ENCODE measurements around the gene ABHD17A.

The ABHD17A gene

GRCh38 chr19:1885398-1886119 is at the start of gene ABHD17A:
Gene ABHD17A (minus strand): TSS chr19:1885496. CDS start chr19:1881566, 3,930 bp downstream.
- peak; percentile 77 for DNase-seq (ENCODE audit: low spot score)

GRCh38 chr19:1933942-1934341 is 48.6 kb upstream of the ABHD17A start:
- no peak for DNase-seq (ENCODE audit: low spot score)

- DNase-seq (ENCODE audit: low spot score) = no peak
These were observed 47.9 kb upstream of the ABHD17A start for GRCh38 chr19:1933244-1933643.

- no peak for DNase-seq (ENCODE audit: low spot score)
These were observed 47.1 kb upstream of the ABHD17A start for GRCh38 chr19:1932395-1932794.

GRCh38 chr19:1931445-1931844 is 46.1 kb upstream of the ABHD17A start:
- no peak for DNase-seq (ENCODE audit: low spot score)

- peak; percentile 85 for DNase-seq (ENCODE audit: low spot score)
These were observed 43.9 kb upstream of the ABHD17A start for GRCh38 chr19:1929021-1929742.

- DNase-seq (ENCODE audit: low spot score) = no peak
These were observed 40.2 kb upstream of the ABHD17A start for GRCh38 chr19:1925544-1925943.

- DNase-seq (ENCODE audit: low spot score) = no peak
These were observed 39.1 kb upstream of the ABHD17A start for GRCh38 chr19:1924320-1924961.

- DNase-seq (ENCODE audit: low spot score) = no peak
These were observed 38.0 kb upstream of the ABHD17A start for GRCh38 chr19:1923319-1923718.

GRCh38 chr19:1922803-1923202 is 37.5 kb upstream of the ABHD17A start:
- DNase-seq (ENCODE audit: low spot score) = no peak

GRCh38 chr19:1921825-1922224 is 36.5 kb upstream of the ABHD17A start:
- no peak for DNase-seq (ENCODE audit: low spot score)

GRCh38 chr19:1921326-1921725 is 36.0 kb upstream of the ABHD17A start:
- DNase-seq (ENCODE audit: low spot score) = no peak

GRCh38 chr19:1920644-1921043 is 35.3 kb upstream of the ABHD17A start:
- DNase-seq (ENCODE audit: low spot score) = no peak

GRCh38 chr19:1918975-1919374 is 33.7 kb upstream of the ABHD17A start:
- DNase-seq (ENCODE audit: low spot score) = no peak

GRCh38 chr19:1917926-1918325 is 32.6 kb upstream of the ABHD17A start:
- no peak for DNase-seq (ENCODE audit: low spot score)

- no peak for DNase-seq (ENCODE audit: low spot score)
These were observed 31.9 kb upstream of the ABHD17A start for GRCh38 chr19:1917146-1917545.

- no peak for DNase-seq (ENCODE audit: low spot score)
These were observed 29.6 kb upstream of the ABHD17A start for GRCh38 chr19:1914826-1915341.

- DNase-seq (ENCODE audit: low spot score) = no peak
These were observed 28.7 kb upstream of the ABHD17A start for GRCh38 chr19:1913781-1914577.

GRCh38 chr19:1912760-1913505 is 27.6 kb upstream of the ABHD17A start:
- DNase-seq (ENCODE audit: low spot score) = no peak

- DNase-seq (ENCODE audit: low spot score) = no peak
These were observed 26.7 kb upstream of the ABHD17A start for GRCh38 chr19:1911995-1912394.

GRCh38 chr19:1911098-1911497 is 25.8 kb upstream of the ABHD17A start:
- DNase-seq (ENCODE audit: low spot score) = no peak
